Measurements from ENCODE around the gene PPARG. TPM values are rescaled to one million over a fixed set of nuclear protein-coding genes. Genes with fewer than 3 reads are reported as not detected.

Gene PPARG
- total and polyA plus RNA-seq, 2 donors (not counting 3 experiments of a cell fraction or from before 2014, with no cell fraction given): 0.15 to 1.3 TPM

DNA sequence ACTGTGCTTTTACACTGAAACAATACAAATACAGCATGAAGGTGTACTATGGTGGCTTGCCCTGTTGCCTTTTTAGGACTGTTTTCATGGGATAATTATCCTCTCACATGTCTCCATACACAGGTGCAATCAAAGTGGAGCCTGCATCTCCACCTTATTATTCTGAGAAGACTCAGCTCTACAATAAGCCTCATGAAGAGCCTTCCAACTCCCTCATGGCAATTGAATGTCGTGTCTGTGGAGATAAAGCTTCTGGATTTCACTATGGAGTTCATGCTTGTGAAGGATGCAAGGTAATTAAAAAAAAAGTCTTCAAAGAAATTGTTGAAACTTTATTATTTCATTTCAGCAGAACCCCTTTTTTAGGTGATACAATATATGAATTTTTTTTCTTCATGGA is 92.3 kb downstream of the PPARG start:
- no peak for FAIRE-seq
- Histone ChIP-seq H3K4me3 (replicated peaks in 1 of 3; ENCODE audit: insufficient read depth in 1 of 3, low read depth in 1 of 3, low read length in 3 of 3) (no peak overlapping the region), H3K9ac (replicated peaks; ENCODE audit: extremely low read depth, insufficient read depth, low read length) (no peak overlapping the region), H3K4me1 (ENCODE audit: control insufficient read depth, extremely low read depth, insufficient read depth, low read length) (no peaks in the 10 kb centered on the region), H3K4me2 (ENCODE audit: insufficient read depth, low read length) (no peak overlapping the region), H3K27me3 (ENCODE audit: control insufficient read depth in 2 of 2, insufficient read depth in 2 of 2, low read length in 2 of 2) (no peaks in the 10 kb centered on the region), H3K9me1 (replicated peaks; ENCODE audit: control insufficient read depth, extremely low read depth, insufficient read depth, low read length) (no peaks in the 10 kb centered on the region), H3K27ac (ENCODE audit: insufficient read depth, low read depth, low read length) (no peak overlapping the region), H3K36me3 (ENCODE audit: control insufficient read depth in 2 of 2, extremely low read depth in 1 of 2, insufficient read depth in 2 of 2, low read length in 2 of 2) (no peaks in the 10 kb centered on the region), H2AFZ (ENCODE audit: low read depth, low read length) (no peak overlapping the region), H4K20me1 (replicated peaks; ENCODE audit: control insufficient read depth, extremely low read depth, insufficient read depth, low read length) (no peaks in the 10 kb centered on the region), H3K9me3 (replicated peaks; ENCODE audit: control insufficient read depth, insufficient read depth, low read length) (no peaks in the 10 kb centered on the region), H3K79me2 (ENCODE audit: control insufficient read depth, insufficient read depth, low read length) (no peaks in the 10 kb centered on the region)
- no TSS peak for BruUV-seq (replicated peaks)
- CTCF ChIA-PET: no interaction called here
- POLR2A ChIA-PET: no interaction called here
- DNase-seq (ENCODE audit: low read depth, low spot score): no peak
- no peak for TF ChIP-seq MAX (IDR thresholded peaks at IDR 0.05; ENCODE audit: insufficient read depth, insufficient read length)
- TF ChIP-seq, protein P1, sequence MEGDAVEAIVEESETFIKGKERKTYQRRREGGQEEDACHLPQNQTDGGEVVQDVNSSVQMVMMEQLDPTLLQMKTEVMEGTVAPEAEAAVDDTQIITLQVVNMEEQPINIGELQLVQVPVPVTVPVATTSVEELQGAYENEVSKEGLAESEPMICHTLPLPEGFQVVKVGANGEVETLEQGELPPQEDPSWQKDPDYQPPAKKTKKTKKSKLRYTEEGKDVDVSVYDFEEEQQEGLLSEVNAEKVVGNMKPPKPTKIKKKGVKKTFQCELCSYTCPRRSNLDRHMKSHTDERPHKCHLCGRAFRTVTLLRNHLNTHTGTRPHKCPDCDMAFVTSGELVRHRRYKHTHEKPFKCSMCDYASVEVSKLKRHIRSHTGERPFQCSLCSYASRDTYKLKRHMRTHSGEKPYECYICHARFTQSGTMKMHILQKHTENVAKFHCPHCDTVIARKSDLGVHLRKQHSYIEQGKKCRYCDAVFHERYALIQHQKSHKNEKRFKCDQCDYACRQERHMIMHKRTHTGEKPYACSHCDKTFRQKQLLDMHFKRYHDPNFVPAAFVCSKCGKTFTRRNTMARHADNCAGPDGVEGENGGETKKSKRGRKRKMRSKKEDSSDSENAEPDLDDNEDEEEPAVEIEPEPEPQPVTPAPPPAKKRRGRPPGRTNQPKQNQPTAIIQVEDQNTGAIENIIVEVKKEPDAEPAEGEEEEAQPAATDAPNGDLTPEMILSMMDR (IDR thresholded peaks at IDR 0.05; ENCODE audit: extremely low read depth in 1 of 2, insufficient read depth in 1 of 2, low read depth in 1 of 2, low read length in 2 of 2): no peak
- dilution Hi-C loops (cut with MboI; ENCODE audit: extremely low pct_ligation_motif_present, low sequenced_read_pairs) (no loop called here), intact Hi-C loops (cut with micrococcal nuclease) (no loop called here)

GRCh38 chr3:12383218-12383617 is 94.3 kb downstream of the PPARG start:
- no peak overlapping the region for H3K27ac ChIP-seq (ENCODE audit: insufficient read depth, low read depth, low read length)
- DNase-seq (ENCODE audit: low read depth, low spot score) (no peak), FAIRE-seq (no peak)
- no peaks in the 10 kb centered on the region for H3K9me1 ChIP-seq (replicated peaks; ENCODE audit: control insufficient read depth, extremely low read depth, insufficient read depth, low read length)
- no peak overlapping the region for H3K4me3 ChIP-seq (replicated peaks in 1 of 3; ENCODE audit: insufficient read depth in 1 of 3, low read depth in 1 of 3, low read length in 3 of 3)
- no peaks in the 10 kb centered on the region for H3K9me3 ChIP-seq (replicated peaks; ENCODE audit: control insufficient read depth, insufficient read depth, low read length)
- dilution Hi-C loops (cut with MboI; ENCODE audit: extremely low pct_ligation_motif_present, low sequenced_read_pairs) (no loop called here), intact Hi-C loops (cut with micrococcal nuclease) (no loop called here)
- no peaks in the 10 kb centered on the region for H3K4me1 ChIP-seq (ENCODE audit: control insufficient read depth, extremely low read depth, insufficient read depth, low read length)
- H3K79me2 ChIP-seq (ENCODE audit: control insufficient read depth, insufficient read depth, low read length): no peaks in the 10 kb centered on the region
- H3K27me3 ChIP-seq (ENCODE audit: control insufficient read depth in 2 of 2, insufficient read depth in 2 of 2, low read length in 2 of 2): peaks cover 0 to under 1% of the 10 kb centered on the region in 2 experiments
- no peak overlapping the region for H2AFZ ChIP-seq (ENCODE audit: low read depth, low read length)
- H3K36me3 ChIP-seq (ENCODE audit: control insufficient read depth in 2 of 2, extremely low read depth in 1 of 2, insufficient read depth in 2 of 2, low read length in 2 of 2): no peaks in the 10 kb centered on the region
- ChIA-PET POLR2A (no interaction called here), CTCF (no interaction called here)
- BruUV-seq (replicated peaks): no TSS peak
- H3K4me2 ChIP-seq (ENCODE audit: insufficient read depth, low read length): no peak overlapping the region
- H4K20me1 ChIP-seq (replicated peaks; ENCODE audit: control insufficient read depth, extremely low read depth, insufficient read depth, low read length): no peaks in the 10 kb centered on the region
- TF ChIP-seq, protein P1 (IDR thresholded peaks at IDR 0.05; ENCODE audit: extremely low read depth in 1 of 2, insufficient read depth in 1 of 2, low read depth in 1 of 2, low read length in 2 of 2): no peak
- TF ChIP-seq EZH2 (IDR thresholded peaks at IDR 0.05; ENCODE audit: borderline replicate concordance, low read depth, low read length, severe bottlenecking): no peak
- no peak for TF ChIP-seq JUN (IDR thresholded peaks at IDR 0.05; ENCODE audit: borderline replicate concordance, insufficient read depth, insufficient read length, low read depth)
- no peak for TF ChIP-seq POLR2AphosphoS5 (IDR thresholded peaks at IDR 0.05; ENCODE audit: insufficient read depth, low read depth, low read length)
- no peak for TF ChIP-seq GATA2 (IDR thresholded peaks at IDR 0.05; ENCODE audit: insufficient read depth, insufficient read length, low read depth, low read length)
- no peak for TF ChIP-seq MAX (IDR thresholded peaks at IDR 0.05; ENCODE audit: insufficient read depth, insufficient read length)
- no peak for TF ChIP-seq FOS (IDR thresholded peaks at IDR 0.05; ENCODE audit: borderline replicate concordance, insufficient read depth, low read length)
- no peak for TF ChIP-seq MYC (IDR thresholded peaks at IDR 0.05; ENCODE audit: low read depth, low read length)
- no peak for TF ChIP-seq POLR2A (IDR thresholded peaks at IDR 0.05; ENCODE audit: low read depth, low read length)
- H3K9ac ChIP-seq (replicated peaks; ENCODE audit: extremely low read depth, insufficient read depth, low read length): no peak overlapping the region

Measured in endothelial cell of umbilical vein (primary cell).